ENCODE measurements around the gene VIL1.
A peak's percentile ranks its signal among the peaks of the same experiment; 100 is the strongest.

VIL1 gene

GRCh38 chr2:218446547-218446946, 27.6 kb downstream of the VIL1 start:
- no peak for DNase-seq

- DNase-seq = no peak
These were observed 28.1 kb downstream of the VIL1 start for GRCh38 chr2:218447072-218447471.

- DNase-seq = peak; percentile 6
These were observed 30.0 kb downstream of the VIL1 start for GRCh38 chr2:218448934-218449333.

- DNase-seq = no peak
These were observed 33.2 kb downstream of the VIL1 start for GRCh38 chr2:218452079-218452478.

- DNase-seq = no peak
These were observed 37.9 kb downstream of the VIL1 start for GRCh38 chr2:218456849-218457248.

- no peak for DNase-seq
These were observed 39.7 kb downstream of the VIL1 start for GRCh38 chr2:218458598-218458997.

GRCh38 chr2:218465987-218466633, 47.2 kb downstream of the VIL1 start:
- no peak for DNase-seq

GRCh38 chr2:218470448-218470847, 51.5 kb downstream of the VIL1 start:
- DNase-seq = no peak

- no peak for DNase-seq
These were observed 52.1 kb downstream of the VIL1 start for GRCh38 chr2:218471036-218471435.

GRCh38 chr2:218471982-218472381, 53.1 kb downstream of the VIL1 start:
- no peak for DNase-seq

GRCh38 chr2:218472988-218473387, 54.1 kb downstream of the VIL1 start:
- no peak for DNase-seq

GRCh38 chr2:218474527-218474926, 55.6 kb downstream of the VIL1 start:
- DNase-seq = no peak

GRCh38 chr2:218476676-218477075, 57.8 kb downstream of the VIL1 start:
- no peak for DNase-seq

- no peak for DNase-seq
These were observed 58.3 kb downstream of the VIL1 start for GRCh38 chr2:218477247-218477646.

GRCh38 chr2:218478544-218478943, 59.6 kb downstream of the VIL1 start:
- DNase-seq = no peak

- DNase-seq = no peak
These were observed 60.7 kb downstream of the VIL1 start for GRCh38 chr2:218479595-218479994.

- DNase-seq = no peak
These were observed 63.7 kb downstream of the VIL1 start for GRCh38 chr2:218482651-218483050.

GRCh38 chr2:218485986-218486667, 67.2 kb downstream of the VIL1 start:
- no peak for DNase-seq

GRCh38 chr2:218500501-218501060, 81.7 kb downstream of the VIL1 start:
- no peak for DNase-seq

- DNase-seq = no peak
These were observed 82.7 kb downstream of the VIL1 start for GRCh38 chr2:218501665-218502064.
